Sciatic nerve (tissue), 2 donors: Measurements from ENCODE around the gene IGF2R. TPM values are rescaled to one million over a fixed set of nuclear protein-coding genes. Genes with fewer than 3 reads are reported as not detected.
"Not testable (repeated sequence)": the region's sequence is repeated elsewhere in the genome, so short reads cannot be mapped to it uniquely, and the experiment has no call there.

Experiments used
- ATAC-seq: fragments of 200-7000 bp; cut with Tn5 transposase; one replicate; pipeline ENCODE4 v1.9.1; 2020; ENCODE audit warnings: mild to moderate bottlenecking, moderate library complexity
- DNase-seq: peaks from one replicate; pipeline ENCODE4 v3.0.0-alpha.2; 2020; ENCODE audit warnings: low spot score
- intact Hi-C: fragments of 100-400 bp; cut with DNase I; formaldehyde crosslinking; loops from one replicate; pipeline ENCODE4 v1.14.2; 2022
- total RNA-seq: library from RNA; stranded (reverse); fragmentation: NEBNext Ultra II Directional; extraction: Animal tissue kit (Norgen Biotek cat#: 25700); gene quantifications from one replicate; pipeline ENCODE4 v1.2.1, GENCODE V29; 2021
- donor health status: DM: no; HTN: no; CAD: no.
- donor health status: DM: no; HTN: no; CAD: no.

IGF2R gene
- total RNA-seq, 1 donor from 2014 or later: 71.7 TPM

GRCh38 chr6:160121981-160122380, 153.1 kb downstream of the IGF2R start:
- DNase-seq: no peak
- intact Hi-C loops: no loop called here
- ATAC-seq: peak; percentile 35

DNA sequence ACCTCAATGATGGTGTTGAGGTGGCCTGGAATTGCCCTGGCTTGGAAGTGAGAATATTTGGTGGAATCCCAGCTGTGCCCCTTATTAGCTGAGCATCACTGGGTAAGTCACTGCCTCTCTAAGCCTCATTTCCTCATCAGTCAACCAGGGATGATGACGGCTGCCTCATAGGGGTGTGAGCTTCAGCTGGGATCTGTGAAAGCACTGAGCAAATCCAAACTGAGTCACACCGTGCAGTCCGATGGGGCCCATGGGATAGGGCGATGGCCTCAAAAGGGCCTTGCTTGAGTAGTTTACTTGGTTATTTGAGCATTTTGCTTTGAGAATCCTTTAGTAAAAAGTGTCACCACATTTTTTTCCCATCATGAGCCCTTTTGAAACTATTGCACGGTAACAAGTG, 153.9 kb downstream of the IGF2R start:
- DNase-seq (peak; percentile 2), ATAC-seq (no peak)
- intact Hi-C loops: no loop called here

- ATAC-seq (no peak), DNase-seq (peak; percentile 21)
- intact Hi-C loops: no loop called here
These were observed 155.1 kb downstream of the IGF2R start for GRCh38 chr6:160124007-160124406.

DNA sequence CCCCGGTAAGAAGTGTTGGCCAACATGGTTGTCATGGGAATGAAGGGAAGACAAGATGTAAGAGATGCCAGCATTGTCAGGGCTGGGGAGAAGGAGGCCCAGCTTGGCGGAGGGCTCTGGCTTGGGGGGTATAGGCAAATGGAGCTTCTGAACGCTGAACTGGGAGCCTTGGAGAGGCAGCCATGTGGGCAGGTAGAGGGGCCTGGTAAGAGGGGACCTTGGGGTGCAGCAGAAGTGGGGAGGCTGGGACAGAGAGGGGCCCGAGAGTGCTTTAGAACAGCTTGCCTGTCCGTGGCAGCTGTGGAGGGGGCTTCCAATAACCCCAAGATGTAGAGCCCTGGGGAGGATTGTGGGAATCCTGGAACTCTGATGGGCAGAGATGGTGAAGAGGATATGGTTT, 155.7 kb downstream of the IGF2R start:
- intact Hi-C loops: no loop called here
- ATAC-seq (no peak), DNase-seq (peak; percentile 45)

DNA sequence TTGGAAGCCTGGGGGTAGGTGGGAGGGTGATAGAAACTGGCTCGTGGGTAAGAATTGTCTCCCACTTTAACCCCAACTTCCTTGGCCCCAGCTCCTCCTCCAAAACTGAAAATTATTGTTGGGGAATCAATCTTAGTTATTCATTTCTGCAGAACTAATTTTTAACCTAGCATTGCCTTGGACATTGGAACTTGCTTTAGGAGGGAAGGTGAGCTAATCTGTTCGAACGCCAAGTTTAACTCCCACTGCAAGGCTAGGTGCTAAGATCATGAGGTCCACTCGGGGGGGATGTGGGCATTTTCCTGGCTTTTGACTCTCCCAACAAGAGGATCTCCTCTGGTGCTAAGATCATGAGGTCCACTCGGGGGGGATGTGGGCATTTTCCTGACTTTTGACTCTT, 156.2 kb downstream of the IGF2R start:
- DNase-seq, intact Hi-C loops, ATAC-seq: not testable (repeated sequence)

- intact Hi-C loops: no loop called here
- ATAC-seq (no peak), DNase-seq (no peak)
These were observed 158.6 kb downstream of the IGF2R start for GRCh38 chr6:160127270-160128124.

GRCh38 chr6:160128125-160128683, 159.3 kb downstream of the IGF2R start:
- ATAC-seq: no peak
- intact Hi-C loops: no loop called here
- DNase-seq: no peak

DNA sequence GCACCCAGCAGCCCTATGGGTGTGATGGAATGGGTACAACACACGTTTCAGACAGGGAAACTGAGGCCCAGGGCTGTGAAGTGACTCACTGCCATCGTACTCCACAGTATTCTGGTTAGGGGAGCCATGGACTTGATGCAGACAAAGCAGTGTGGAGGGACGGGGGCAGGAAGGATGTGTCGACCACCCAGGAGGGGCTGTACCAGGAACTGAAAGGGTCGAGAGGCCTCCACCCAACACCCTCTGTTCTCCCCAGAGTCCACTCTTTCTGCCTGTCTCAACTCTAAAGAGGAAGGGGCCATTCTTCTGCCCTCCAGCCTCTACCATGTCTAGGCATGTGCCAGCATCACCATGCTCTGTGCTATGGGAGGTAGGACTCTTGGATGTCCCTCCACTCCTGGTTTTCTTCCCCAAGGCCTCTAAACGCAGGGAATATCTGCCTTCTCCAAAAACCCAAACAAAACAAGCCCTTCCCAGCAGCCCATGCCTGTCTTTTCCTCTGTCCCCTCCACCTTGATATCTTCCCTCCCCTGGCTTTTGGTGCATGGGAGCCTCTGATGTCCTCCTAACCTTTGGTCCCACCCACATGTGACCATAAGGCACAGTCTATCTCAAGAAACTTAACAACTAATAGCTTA, 160.1 kb downstream of the IGF2R start:
- intact Hi-C loops: no loop called here
- DNase-seq: no peak
- ATAC-seq: no peak

DNA sequence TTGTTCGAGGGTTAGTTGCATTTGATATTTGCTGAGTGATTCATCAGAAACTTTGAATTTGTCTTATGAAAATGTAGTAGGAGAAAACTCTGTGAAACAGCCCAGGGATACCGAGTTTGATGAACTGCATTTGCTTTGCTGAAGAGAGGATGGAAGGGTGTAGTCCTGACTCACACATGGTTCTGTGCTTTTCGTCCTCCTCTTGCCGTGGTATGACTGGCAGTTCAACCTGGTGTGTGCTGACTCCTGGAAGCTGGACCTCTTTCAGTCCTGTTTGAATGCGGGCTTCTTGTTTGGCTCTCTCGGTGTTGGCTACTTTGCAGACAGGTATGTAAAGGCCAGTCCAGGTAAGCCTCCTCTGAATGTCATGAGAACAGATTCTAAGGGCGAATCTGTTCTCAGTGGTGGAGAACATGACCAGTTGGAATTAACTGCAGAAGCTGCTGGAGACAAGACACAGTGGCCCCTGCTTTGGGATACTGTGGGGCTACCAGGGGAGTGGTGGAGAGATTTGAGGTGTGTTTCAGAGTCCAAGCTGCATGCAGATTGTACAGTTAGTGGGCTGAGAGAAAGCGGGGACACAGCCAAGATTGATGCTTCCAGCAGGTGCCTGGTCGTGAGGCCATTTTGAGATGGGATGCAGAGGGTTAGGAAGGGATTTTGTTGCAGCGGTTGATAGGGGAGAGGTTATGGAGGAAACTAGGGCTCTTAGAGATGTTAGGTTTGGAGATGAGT, 161.2 kb downstream of the IGF2R start:
- DNase-seq (peak; percentile 9), ATAC-seq (no peak)
- intact Hi-C loops: loop anchor here (5.0 kb wide), 1 partner anchor 327 kb away; no protein-coding TSS in a partner anchor

- intact Hi-C loops: loop anchor here (5.0 kb wide), 1 partner anchor 326 kb away; no protein-coding TSS in a partner anchor
- ATAC-seq (no peak), DNase-seq (no peak)
These were observed 162.0 kb downstream of the IGF2R start for GRCh38 chr6:160130729-160131484.

- intact Hi-C loops: loop anchor here (5.0 kb wide), 1 partner anchor 326 kb away; no protein-coding TSS in a partner anchor
- DNase-seq (no peak), ATAC-seq (peak; percentile 21)
These were observed 162.9 kb downstream of the IGF2R start for GRCh38 chr6:160131636-160132296.

- ATAC-seq: no peak
- intact Hi-C loops: loop anchor here (5.0 kb wide), 1 partner anchor 325 kb away; no protein-coding TSS in a partner anchor
- no peak for DNase-seq
These were observed 163.4 kb downstream of the IGF2R start for GRCh38 chr6:160132297-160132637.

- intact Hi-C loops: loop anchor here (5.0 kb wide), 1 partner anchor 324 kb away; no protein-coding TSS in a partner anchor
- ATAC-seq (peak; percentile 33), DNase-seq (no peak)
These were observed 164.0 kb downstream of the IGF2R start for GRCh38 chr6:160132776-160133338.

- ATAC-seq (no peak), DNase-seq (no peak)
- intact Hi-C loops: loop anchor here (5.0 kb wide), 1 partner anchor 324 kb away; no protein-coding TSS in a partner anchor
These were observed 164.8 kb downstream of the IGF2R start for GRCh38 chr6:160133441-160134336.

DNA sequence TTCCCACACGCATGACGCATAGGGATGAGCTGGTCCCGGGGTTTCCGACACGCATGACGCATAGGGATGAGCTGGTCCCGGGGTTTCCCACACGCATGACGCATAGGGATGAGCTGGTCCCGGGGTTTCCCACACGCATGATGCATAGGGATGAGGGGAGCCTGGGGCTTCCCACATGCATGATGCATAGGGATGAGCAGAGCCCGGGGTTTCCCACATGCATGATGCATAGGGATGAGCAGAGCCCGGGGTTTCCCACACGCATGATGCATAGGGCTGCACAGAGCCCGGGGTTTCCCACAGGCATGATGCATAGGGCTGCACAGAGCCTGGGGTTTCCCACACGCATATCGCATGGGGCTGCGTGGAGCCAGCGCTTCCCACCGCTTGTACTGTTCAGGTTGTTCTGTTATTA, 165.5 kb downstream of the IGF2R start:
- intact Hi-C loops: loop anchor here (5.0 kb wide), 1 partner anchor 323 kb away; no protein-coding TSS in a partner anchor
- not testable (repeated sequence) for DNase-seq, ATAC-seq

DNA sequence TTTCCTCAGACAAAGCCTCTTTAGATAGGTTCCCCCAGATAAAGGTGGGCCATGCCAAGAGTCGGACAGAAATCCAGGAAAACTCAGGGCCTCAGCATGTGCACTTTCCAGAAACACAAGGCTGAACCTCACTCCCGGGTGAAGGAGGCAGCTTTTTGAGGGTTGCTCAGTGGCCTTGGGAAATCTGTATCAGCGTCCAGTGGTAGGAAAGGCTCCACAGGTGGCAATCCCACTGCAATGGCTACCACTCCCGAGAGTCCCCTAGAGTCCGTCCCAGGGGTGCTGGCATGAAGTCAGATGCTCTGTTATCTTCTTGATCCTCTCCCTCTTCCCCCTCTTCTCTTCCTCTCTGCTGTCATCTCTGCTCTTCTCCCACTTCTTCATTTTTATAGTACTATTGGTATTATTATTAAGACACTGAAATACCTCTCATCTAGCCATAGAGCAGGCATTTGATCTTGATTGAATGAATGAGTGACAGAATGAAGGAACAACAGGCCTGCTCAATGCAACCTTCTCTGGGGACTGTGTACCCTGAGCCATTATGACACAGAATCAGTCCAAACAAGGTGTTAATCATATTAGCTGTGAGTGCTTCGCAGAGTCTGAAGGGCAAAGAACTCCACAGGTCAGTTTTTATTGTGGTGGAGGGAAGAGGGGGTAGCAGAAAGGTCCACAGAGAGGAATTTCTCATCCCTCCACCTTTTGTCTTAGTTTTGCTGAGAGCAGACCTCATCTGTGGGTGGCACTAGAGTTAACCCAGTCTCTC, 166.1 kb downstream of the IGF2R start:
- intact Hi-C loops: loop anchor here (5.0 kb wide), 1 partner anchor 322 kb away; no protein-coding TSS in a partner anchor
- DNase-seq: no peak
- ATAC-seq: no peak
